Activated CD4-positive, CD25-positive, alpha-beta regulatory T cell treated with anti-CD3 and anti-CD28 coated beads, Interleukin-2, amount 50 U/mL, for 72 hours (primary cell): ENCODE data around the gene BUD23.
"Not testable (repeated sequence)": the region's sequence is repeated elsewhere in the genome, so short reads cannot be mapped to it uniquely, and the experiment has no call there.

Experiments
- DNase-seq: peaks from one replicate; pipeline ENCODE4 v3.0.0; 2021

Gene BUD23

GRCh38 chr7:73668103-73668885, 15.1 kb upstream of the BUD23 start:
- DNase-seq, result no peak

GRCh38 chr7:73668886-73669230, 14.5 kb upstream of the BUD23 start:
- no peak for DNase-seq

- DNase-seq, result no peak
These were observed 14.1 kb upstream of the BUD23 start for GRCh38 chr7:73669288-73669701.

GRCh38 chr7:73669858-73670385, 13.5 kb upstream of the BUD23 start:
- DNase-seq, result no peak

- no peak for DNase-seq
These were observed 12.1 kb upstream of the BUD23 start for GRCh38 chr7:73671322-73671661.

GRCh38 chr7:73671857-73672445, 11.4 kb upstream of the BUD23 start:
- DNase-seq, result no peak

- no peak for DNase-seq
These were observed 8.8 kb upstream of the BUD23 start for GRCh38 chr7:73674468-73675124.

GRCh38 chr7:73676062-73676461, 7.3 kb upstream of the BUD23 start:
- DNase-seq, result not testable (repeated sequence)

- DNase-seq, result no peak
These were observed 4.5 kb upstream of the BUD23 start for GRCh38 chr7:73678862-73679261.

- no peak for DNase-seq
These were observed 3.7 kb upstream of the BUD23 start for GRCh38 chr7:73679709-73680108.

- no peak for DNase-seq
These were observed 2.9 kb upstream of the BUD23 start for GRCh38 chr7:73680501-73680900.

GRCh38 chr7:73681031-73681430, 2.4 kb upstream of the BUD23 start:
- no peak for DNase-seq

- DNase-seq, result no peak
These were observed 697 bp upstream of the BUD23 start for GRCh38 chr7:73682745-73683055.

- no peak for DNase-seq
These were observed 644 bp downstream of the BUD23 start for GRCh38 chr7:73683788-73684693.

GRCh38 chr7:73685311-73685710, 1.9 kb downstream of the BUD23 start:
- DNase-seq, result no peak

- DNase-seq, result no peak
These were observed 4.9 kb downstream of the BUD23 start for GRCh38 chr7:73688288-73688687.

- no peak for DNase-seq
These were observed 7.2 kb downstream of the BUD23 start for GRCh38 chr7:73690646-73691045.

- no peak for DNase-seq
These were observed 13.0 kb downstream of the BUD23 start for GRCh38 chr7:73696372-73696771.

- DNase-seq, result no peak
These were observed 15.0 kb downstream of the BUD23 start for GRCh38 chr7:73698410-73698809.

- no peak for DNase-seq
These were observed 16.1 kb downstream of the BUD23 start for GRCh38 chr7:73699370-73700068.

GRCh38 chr7:73700069-73700423, 16.6 kb downstream of the BUD23 start:
- no peak for DNase-seq

GRCh38 chr7:73700581-73701134, 17.3 kb downstream of the BUD23 start:
- no peak for DNase-seq
